ENCODE results near the gene C1QTNF8.

The C1QTNF8 gene

GRCh38 chr16:1051446-1051845, 44.6 kb downstream of the C1QTNF8 start:
- Histone ChIP-seq H3K27me3 (ENCODE audit: low read depth, low read length) (no peaks in the 10 kb centered on the region), H3K27ac (ENCODE audit: low read length) (no peak overlapping the region), H3K9me3 (ENCODE audit: control insufficient read depth in 1 of 2, low read length in 2 of 2) (no peaks in the 10 kb centered on the region), H3K4me3 (ENCODE audit: low read depth in 1 of 2, low read length in 2 of 2) (no peak overlapping the region), H3K4me1 (ENCODE audit: control insufficient read depth in 1 of 2, insufficient read depth in 2 of 2, low read length in 2 of 2) (peaks cover 0 to 6% of the 10 kb centered on the region in 2 donors), H3K36me3 (ENCODE audit: control insufficient read depth in 1 of 2, insufficient read depth in 2 of 2, low read length in 2 of 2) (no peaks in the 10 kb centered on the region)

GRCh38 chr16:1050921-1051320, 45.1 kb downstream of the C1QTNF8 start:
- H3K36me3 ChIP-seq (ENCODE audit: control insufficient read depth in 1 of 2, insufficient read depth in 2 of 2, low read length in 2 of 2) = no peaks in the 10 kb centered on the region
- H3K9me3 ChIP-seq (ENCODE audit: control insufficient read depth in 1 of 2, low read length in 2 of 2) = no peaks in the 10 kb centered on the region
- no peak overlapping the region for H3K27ac ChIP-seq (ENCODE audit: low read length)
- H3K27me3 ChIP-seq (ENCODE audit: low read depth, low read length) = no peaks in the 10 kb centered on the region
- H3K4me3 ChIP-seq (ENCODE audit: low read depth in 1 of 2, low read length in 2 of 2) = no peak overlapping the region
- peaks cover 0 to 9% of the 10 kb centered on the region in 2 donors for H3K4me1 ChIP-seq (ENCODE audit: control insufficient read depth in 1 of 2, insufficient read depth in 2 of 2, low read length in 2 of 2)

GRCh38 chr16:1050516-1050915, 45.5 kb downstream of the C1QTNF8 start:
- Histone ChIP-seq H3K4me3 (ENCODE audit: low read depth in 1 of 2, low read length in 2 of 2) (no peak overlapping the region), H3K36me3 (ENCODE audit: control insufficient read depth in 1 of 2, insufficient read depth in 2 of 2, low read length in 2 of 2) (no peaks in the 10 kb centered on the region), H3K9me3 (ENCODE audit: control insufficient read depth in 1 of 2, low read length in 2 of 2) (no peaks in the 10 kb centered on the region), H3K27me3 (ENCODE audit: low read depth, low read length) (no peaks in the 10 kb centered on the region), H3K27ac (ENCODE audit: low read length) (no peak overlapping the region), H3K4me1 (ENCODE audit: control insufficient read depth in 1 of 2, insufficient read depth in 2 of 2, low read length in 2 of 2) (peaks cover 0 to 12% of the 10 kb centered on the region in 2 donors)

GRCh38 chr16:1049976-1050247, 46.1 kb downstream of the C1QTNF8 start:
- Histone ChIP-seq H3K27me3 (ENCODE audit: low read depth, low read length) (no peaks in the 10 kb centered on the region), H3K4me3 (ENCODE audit: low read depth in 1 of 2, low read length in 2 of 2) (no peak overlapping the region), H3K36me3 (ENCODE audit: control insufficient read depth in 1 of 2, insufficient read depth in 2 of 2, low read length in 2 of 2) (no peaks in the 10 kb centered on the region), H3K27ac (ENCODE audit: low read length) (no peak overlapping the region), H3K4me1 (ENCODE audit: control insufficient read depth in 1 of 2, insufficient read depth in 2 of 2, low read length in 2 of 2) (peaks cover 0 to 15% of the 10 kb centered on the region in 2 donors), H3K9me3 (ENCODE audit: control insufficient read depth in 1 of 2, low read length in 2 of 2) (no peaks in the 10 kb centered on the region)

DNA sequence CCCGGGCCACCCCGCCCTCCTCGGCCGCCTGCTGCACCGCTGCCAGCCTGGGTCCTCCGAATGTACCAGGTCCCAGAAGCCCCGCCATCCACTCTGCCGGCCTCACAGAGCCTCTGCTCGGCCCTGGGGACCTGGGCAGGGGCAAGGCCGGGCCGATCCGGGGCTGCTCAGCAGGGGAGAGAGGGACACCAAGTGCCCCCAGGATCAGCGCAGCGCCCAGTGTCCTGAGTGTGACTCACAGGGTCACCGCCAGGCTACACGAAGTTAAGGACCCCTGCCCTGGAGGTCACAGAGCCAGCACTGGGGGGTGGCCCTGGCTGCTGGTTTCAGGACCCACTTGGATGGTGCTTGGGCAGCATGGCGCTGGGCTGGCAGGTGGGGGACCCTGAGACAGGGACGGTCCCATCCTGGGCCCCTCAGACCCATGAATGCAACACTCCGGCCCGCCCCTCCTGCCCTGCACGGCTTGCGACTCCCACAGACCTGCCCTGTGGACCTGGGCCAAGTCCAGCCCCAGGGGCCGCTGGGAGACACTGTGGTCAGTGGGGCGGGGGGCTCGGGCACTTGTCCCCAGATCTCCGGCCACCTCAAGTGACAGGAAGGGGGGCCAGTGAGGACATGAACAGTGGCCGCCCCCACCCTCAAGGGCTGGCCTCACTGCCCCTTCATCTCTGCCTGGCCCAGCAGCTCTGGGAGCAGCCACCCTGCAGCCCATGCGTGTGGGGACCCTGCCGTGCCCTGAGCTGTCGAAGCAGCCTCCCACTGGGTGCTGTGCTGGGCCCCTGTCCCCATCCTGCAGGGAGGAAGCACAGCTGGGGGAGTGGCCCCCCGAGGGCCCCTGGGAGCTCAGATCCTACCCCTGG, 46.7 kb downstream of the C1QTNF8 start:
- H3K27me3 ChIP-seq (ENCODE audit: low read depth, low read length) = no peaks in the 10 kb centered on the region
- H3K27ac ChIP-seq (ENCODE audit: low read length) = no peak overlapping the region
- H3K4me1 ChIP-seq (ENCODE audit: control insufficient read depth in 1 of 2, insufficient read depth in 2 of 2, low read length in 2 of 2) = peaks cover 0 to 15% of the 10 kb centered on the region in 2 donors
- H3K9me3 ChIP-seq (ENCODE audit: control insufficient read depth in 1 of 2, low read length in 2 of 2) = no peaks in the 10 kb centered on the region
- no peaks in the 10 kb centered on the region for H3K36me3 ChIP-seq (ENCODE audit: control insufficient read depth in 1 of 2, insufficient read depth in 2 of 2, low read length in 2 of 2)
- no peak overlapping the region for H3K4me3 ChIP-seq (ENCODE audit: low read depth in 1 of 2, low read length in 2 of 2)

DNA sequence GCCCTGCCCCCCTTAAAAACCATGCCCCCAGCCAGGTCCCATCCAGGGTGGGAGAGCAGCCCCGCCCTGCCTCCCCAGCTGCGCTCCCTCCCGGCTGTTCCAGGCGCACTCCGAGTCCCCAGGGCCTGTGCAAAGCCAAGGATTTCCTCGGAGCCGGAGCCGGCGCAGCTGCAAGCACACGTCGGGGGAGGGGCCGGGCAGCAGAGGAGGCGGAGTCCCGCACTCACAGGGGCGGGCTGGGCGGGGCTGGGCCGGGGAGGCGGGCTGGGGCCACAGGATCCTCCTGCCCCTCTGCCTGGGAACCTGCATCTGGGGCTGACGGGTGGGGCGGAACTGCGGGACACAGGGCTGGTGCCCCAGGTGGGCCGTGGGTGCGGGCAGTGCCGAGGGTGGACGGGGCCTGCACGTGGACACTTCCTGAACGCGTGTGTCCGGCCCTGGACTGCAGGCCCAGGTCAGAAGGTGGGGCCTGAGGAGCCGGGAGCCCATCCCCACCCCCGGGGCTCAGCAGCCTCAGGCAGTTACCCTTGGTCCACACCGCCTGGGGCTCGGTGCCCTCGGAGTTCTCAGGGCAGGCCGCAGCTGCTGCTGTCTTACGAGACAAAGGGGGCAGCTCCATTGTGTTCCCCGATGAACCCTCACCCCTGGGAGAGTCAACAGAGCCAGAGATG, 47.5 kb downstream of the C1QTNF8 start:
- Histone ChIP-seq H3K9me3 (ENCODE audit: control insufficient read depth in 1 of 2, low read length in 2 of 2) (no peaks in the 10 kb centered on the region), H3K4me1 (ENCODE audit: control insufficient read depth in 1 of 2, insufficient read depth in 2 of 2, low read length in 2 of 2) (peaks cover 0 to 18% of the 10 kb centered on the region in 2 donors), H3K27ac (ENCODE audit: low read length) (no peak overlapping the region), H3K27me3 (ENCODE audit: low read depth, low read length) (no peaks in the 10 kb centered on the region), H3K4me3 (ENCODE audit: low read depth in 1 of 2, low read length in 2 of 2) (no peak overlapping the region), H3K36me3 (ENCODE audit: control insufficient read depth in 1 of 2, insufficient read depth in 2 of 2, low read length in 2 of 2) (no peaks in the 10 kb centered on the region)

DNA sequence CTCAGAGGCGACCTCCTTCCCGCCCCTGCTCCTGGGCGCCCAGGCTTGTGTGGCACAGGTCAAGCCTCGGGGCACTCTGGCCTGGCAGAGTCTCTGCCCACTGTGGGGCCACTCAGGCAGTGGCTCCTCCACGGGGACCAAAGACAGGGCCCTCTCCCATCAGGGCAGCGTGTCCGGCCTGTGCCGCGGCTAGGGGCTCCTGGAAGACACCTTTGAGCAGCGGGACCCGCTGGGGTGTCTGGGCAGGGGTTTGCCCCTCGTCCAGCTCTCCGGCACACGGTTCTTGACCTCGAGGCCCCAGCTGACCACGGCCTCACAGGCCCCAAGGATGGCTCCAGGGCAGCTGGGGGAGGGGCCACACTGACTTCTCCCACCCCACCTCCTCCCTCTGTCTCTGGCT, 48.2 kb downstream of the C1QTNF8 start:
- H3K27me3 ChIP-seq (ENCODE audit: low read depth, low read length) = no peaks in the 10 kb centered on the region

DNA sequence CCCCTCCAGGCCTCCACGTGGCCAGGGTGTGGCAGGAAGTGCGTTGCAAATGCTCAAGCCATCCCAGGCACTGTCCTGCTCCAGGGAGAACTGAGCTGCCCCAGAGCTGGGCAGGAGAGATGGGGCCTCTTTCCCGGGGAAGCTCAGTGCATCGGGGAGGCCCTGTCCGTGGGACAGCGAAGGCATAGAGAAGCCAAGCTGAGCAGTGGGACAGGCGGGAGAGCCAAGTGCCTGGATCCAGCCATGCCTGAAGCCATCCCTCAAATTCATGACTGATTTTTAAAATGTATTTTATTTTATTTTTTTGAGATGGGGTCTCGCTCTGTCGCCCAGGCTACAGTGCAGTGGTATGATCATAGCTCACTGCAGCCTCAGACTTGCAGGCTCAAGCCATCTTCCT, 48.9 kb downstream of the C1QTNF8 start:
- H3K27ac ChIP-seq (ENCODE audit: low read length) = no peak overlapping the region
- no peaks in the 10 kb centered on the region for H3K27me3 ChIP-seq (ENCODE audit: low read depth, low read length)

More for the DNA sequence above, 48.2 kb downstream of the C1QTNF8 start:
- Histone ChIP-seq H3K4me3 (ENCODE audit: low read depth in 1 of 2, low read length in 2 of 2) (no peak overlapping the region), H3K9me3 (ENCODE audit: control insufficient read depth in 1 of 2, low read length in 2 of 2) (no peaks in the 10 kb centered on the region), H3K4me1 (ENCODE audit: control insufficient read depth in 1 of 2, insufficient read depth in 2 of 2, low read length in 2 of 2) (peaks cover 0 to 18% of the 10 kb centered on the region in 2 donors), H3K27ac (ENCODE audit: low read length) (no peak overlapping the region), H3K36me3 (ENCODE audit: control insufficient read depth in 1 of 2, insufficient read depth in 2 of 2, low read length in 2 of 2) (no peaks in the 10 kb centered on the region)

DNA sequence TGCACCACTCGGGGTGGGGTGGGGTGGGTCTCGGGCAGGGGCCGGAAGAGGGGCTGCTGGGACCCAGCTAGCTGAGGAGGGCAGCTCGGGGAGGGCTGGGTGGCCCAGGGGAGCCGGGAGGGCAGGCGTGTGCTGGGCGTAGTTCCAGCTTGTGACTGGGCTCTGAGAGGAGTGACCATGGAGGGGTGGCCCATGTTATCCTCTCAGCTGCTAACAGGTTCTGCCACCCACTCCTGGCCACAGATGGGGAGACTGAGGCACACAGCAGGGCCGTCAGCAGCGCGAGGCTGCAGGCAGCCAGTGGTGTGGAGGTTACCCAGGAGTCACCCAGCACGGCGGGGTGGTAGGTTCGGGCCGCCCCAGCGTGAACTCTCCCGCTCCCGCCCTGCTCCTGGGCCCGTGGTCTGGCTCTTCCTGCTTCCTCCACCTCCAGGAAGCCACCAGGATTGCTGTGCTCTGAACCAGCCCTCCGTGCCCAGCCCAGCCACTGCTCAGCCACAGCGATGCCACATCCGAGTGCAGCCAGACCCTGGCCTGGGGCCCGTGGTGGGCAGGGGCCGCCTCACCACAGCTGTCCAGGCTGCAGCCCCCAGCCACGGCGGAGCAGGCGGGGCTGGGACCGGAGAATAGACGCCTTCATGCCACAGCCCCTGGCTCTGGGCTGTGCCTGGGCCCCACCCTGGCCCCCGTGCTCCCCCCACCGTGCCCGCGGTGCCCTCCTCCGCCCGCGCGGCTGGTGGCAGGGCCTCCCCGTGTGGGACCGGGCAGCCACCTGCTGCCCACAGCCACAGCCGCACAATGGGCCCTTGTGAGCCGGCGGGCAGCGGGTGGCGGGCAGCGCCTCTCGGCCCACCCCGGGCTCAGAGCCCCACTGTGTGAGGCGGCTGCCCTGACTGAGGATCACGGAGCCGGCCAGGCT, 49.8 kb downstream of the C1QTNF8 start:
- H3K27me3 ChIP-seq (ENCODE audit: low read depth, low read length) = no peaks in the 10 kb centered on the region
- peaks cover 0 to 18% of the 10 kb centered on the region in 2 donors for H3K4me1 ChIP-seq (ENCODE audit: control insufficient read depth in 1 of 2, insufficient read depth in 2 of 2, low read length in 2 of 2)
- no peak overlapping the region for H3K27ac ChIP-seq (ENCODE audit: low read length)
- no peak overlapping the region for H3K4me3 ChIP-seq (ENCODE audit: low read depth in 1 of 2, low read length in 2 of 2)
- H3K36me3 ChIP-seq (ENCODE audit: control insufficient read depth in 1 of 2, insufficient read depth in 2 of 2, low read length in 2 of 2) = no peaks in the 10 kb centered on the region
- H3K9me3 ChIP-seq (ENCODE audit: control insufficient read depth in 1 of 2, low read length in 2 of 2) = peaks cover 0 to 5% of the 10 kb centered on the region in 2 donors

More for the DNA sequence above, 48.9 kb downstream of the C1QTNF8 start:
- Histone ChIP-seq H3K9me3 (ENCODE audit: control insufficient read depth in 1 of 2, low read length in 2 of 2) (no peaks in the 10 kb centered on the region), H3K4me3 (ENCODE audit: low read depth in 1 of 2, low read length in 2 of 2) (no peak overlapping the region), H3K4me1 (ENCODE audit: control insufficient read depth in 1 of 2, insufficient read depth in 2 of 2, low read length in 2 of 2) (peaks cover 0 to 18% of the 10 kb centered on the region in 2 donors), H3K36me3 (ENCODE audit: control insufficient read depth in 1 of 2, insufficient read depth in 2 of 2, low read length in 2 of 2) (no peaks in the 10 kb centered on the region)

- Histone ChIP-seq H3K4me1 (ENCODE audit: control insufficient read depth in 1 of 2, insufficient read depth in 2 of 2, low read length in 2 of 2) (peaks cover 0 to 18% of the 10 kb centered on the region in 2 donors), H3K27ac (ENCODE audit: low read length) (no peak overlapping the region), H3K4me3 (ENCODE audit: low read depth in 1 of 2, low read length in 2 of 2) (no peak overlapping the region), H3K36me3 (ENCODE audit: control insufficient read depth in 1 of 2, insufficient read depth in 2 of 2, low read length in 2 of 2) (no peaks in the 10 kb centered on the region), H3K27me3 (ENCODE audit: low read depth, low read length) (no peaks in the 10 kb centered on the region), H3K9me3 (ENCODE audit: control insufficient read depth in 1 of 2, low read length in 2 of 2) (peaks cover 0 to 5% of the 10 kb centered on the region in 2 donors)
Observed at GRCh38 chr16:1045310-1045992, 50.6 kb downstream of the C1QTNF8 start.
